DMS79 treated with DMSO at 0.1 percent for 48 hours (cell line): Measurements from ENCODE around the gene SETBP1.

Experiments used
- DNase-seq: peaks from one replicate; lab custom pipeline; 2025; lab: John Stamatoyannopoulos, UW

Gene SETBP1

GRCh38 chr18:44969214-44969795, 288.6 kb downstream of the SETBP1 start:
- DNase-seq: no peak

- DNase-seq: no peak
Observed at GRCh38 chr18:44973282-44973681, 292.6 kb downstream of the SETBP1 start.

GRCh38 chr18:44974174-44974573, 293.5 kb downstream of the SETBP1 start:
- DNase-seq: no peak

- no peak for DNase-seq
Observed at GRCh38 chr18:44977856-44978255, 297.2 kb downstream of the SETBP1 start.

GRCh38 chr18:44979748-44980147, 299.1 kb downstream of the SETBP1 start:
- DNase-seq: no peak

- no peak for DNase-seq
Observed at GRCh38 chr18:44981121-44981520, 300.4 kb downstream of the SETBP1 start.

GRCh38 chr18:44986933-44987332, 306.2 kb downstream of the SETBP1 start:
- DNase-seq: no peak

GRCh38 chr18:44987371-44987770, 306.7 kb downstream of the SETBP1 start:
- no peak for DNase-seq

- no peak for DNase-seq
Observed at GRCh38 chr18:44988821-44989587, 308.3 kb downstream of the SETBP1 start.

- DNase-seq: no peak
Observed at GRCh38 chr18:44996261-44996660, 315.6 kb downstream of the SETBP1 start.

- no peak for DNase-seq
Observed at GRCh38 chr18:44997174-44997573, 316.5 kb downstream of the SETBP1 start.

- DNase-seq: no peak
Observed at GRCh38 chr18:44998360-44998759, 317.7 kb downstream of the SETBP1 start.

GRCh38 chr18:45004546-45005080, 323.9 kb downstream of the SETBP1 start:
- no peak for DNase-seq

- no peak for DNase-seq
Observed at GRCh38 chr18:45006934-45007333, 326.2 kb downstream of the SETBP1 start.

GRCh38 chr18:45007531-45007930, 326.8 kb downstream of the SETBP1 start:
- no peak for DNase-seq

- DNase-seq: peak; percentile 57
Observed at GRCh38 chr18:45008694-45009413, 328.2 kb downstream of the SETBP1 start.

GRCh38 chr18:45009756-45010155, 329.1 kb downstream of the SETBP1 start:
- DNase-seq: no peak

- no peak for DNase-seq
Observed at GRCh38 chr18:45012286-45012685, 331.6 kb downstream of the SETBP1 start.

- no peak for DNase-seq
Observed at GRCh38 chr18:45014047-45014501, 333.4 kb downstream of the SETBP1 start.

- peak; percentile 62 for DNase-seq
Observed at GRCh38 chr18:45015788-45016128, 335.1 kb downstream of the SETBP1 start.

- no peak for DNase-seq
Observed at GRCh38 chr18:45019469-45019868, 338.8 kb downstream of the SETBP1 start.

- no peak for DNase-seq
Observed at GRCh38 chr18:45023519-45023918, 342.8 kb downstream of the SETBP1 start.
